Stimulated activated CD4-positive, alpha-beta T cell treated with anti-CD3 and anti-CD28 coated beads, Interleukin-12 subunit alpha, Interleukin-12 subunit beta, amount 100 ng/mL, for 48 hours (primary cell): ENCODE data around the gene C3AR1.
"Not testable (repeated sequence)": the region's sequence is repeated elsewhere in the genome, so short reads cannot be mapped to it uniquely, and the experiment has no call there.

Source experiments
- DNase-seq, 3 donors: peaks; one replicate each; pipeline ENCODE4 v3.0.0-alpha.2; 2020; ENCODE audit warnings: low read depth in 2 of 3, low spot score in 1 of 3

The C3AR1 gene

DNA sequence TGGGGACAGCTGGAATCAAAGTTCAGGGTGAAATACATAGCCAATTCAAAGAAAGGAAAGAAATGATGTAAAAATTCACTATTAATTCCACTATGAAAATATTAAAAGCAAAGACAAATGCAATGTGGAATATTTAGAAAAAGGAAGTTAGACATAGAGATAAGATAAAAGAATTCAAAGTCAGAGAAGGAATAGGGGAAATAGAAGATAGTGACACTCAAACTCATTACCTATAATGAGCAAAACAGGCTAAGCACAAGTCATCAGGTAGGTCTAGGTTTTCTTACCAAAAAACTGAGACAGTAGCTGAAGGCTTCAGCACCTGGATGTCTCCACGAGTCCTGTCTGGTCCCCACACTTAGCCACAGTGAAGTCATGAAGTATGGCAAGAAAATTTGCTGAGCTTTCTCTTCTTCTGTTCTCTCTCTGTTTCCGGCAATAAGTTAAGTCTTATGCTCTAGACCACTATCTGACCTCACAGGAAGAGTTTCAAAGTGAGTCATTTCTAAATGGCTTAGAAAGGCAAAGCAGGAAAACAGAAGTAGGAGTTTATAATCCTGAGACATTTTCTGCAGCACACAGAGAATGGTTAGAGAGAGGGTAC lies at the start of gene C3AR1:
Gene C3AR1 (minus strand): TSS at position 369 of the 604 bp plus-strand sequence. CDS start 6,174 bp downstream, outside the sequence.
- no peak for DNase-seq

- not testable (repeated sequence) for DNase-seq
These were observed 47.0 kb upstream of the C3AR1 start for GRCh38 chr12:8113117-8113516.

DNA sequence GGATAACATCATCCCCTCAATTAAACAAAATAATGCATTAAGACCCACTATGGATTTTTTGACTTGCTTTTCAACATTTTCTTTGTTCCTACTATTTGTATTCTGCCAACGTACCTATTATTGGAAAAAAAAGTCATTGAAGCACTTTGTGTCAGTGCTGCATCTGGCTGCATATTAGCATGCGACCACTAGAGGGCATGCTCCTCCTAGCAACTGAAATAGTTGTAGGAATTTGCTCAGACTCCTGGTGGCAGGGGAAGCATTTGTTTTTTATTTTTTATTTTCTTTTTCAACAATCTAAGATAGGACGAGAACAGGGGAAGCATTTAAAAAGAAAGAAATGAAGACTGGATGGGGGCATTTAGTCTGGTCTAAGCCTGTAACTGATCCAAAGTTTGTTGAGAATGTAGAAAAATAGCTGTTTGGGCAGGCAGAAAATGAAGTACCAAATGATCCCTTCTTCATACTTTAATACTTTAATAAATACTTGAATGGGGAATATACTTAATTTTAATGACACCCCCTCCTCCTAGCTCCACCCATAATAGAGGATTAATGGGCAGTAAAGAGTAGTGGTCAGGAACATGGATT lies 42.7 kb upstream of the C3AR1 start:
- peak; percentile 61 to 78 (median 63) for DNase-seq

DNA sequence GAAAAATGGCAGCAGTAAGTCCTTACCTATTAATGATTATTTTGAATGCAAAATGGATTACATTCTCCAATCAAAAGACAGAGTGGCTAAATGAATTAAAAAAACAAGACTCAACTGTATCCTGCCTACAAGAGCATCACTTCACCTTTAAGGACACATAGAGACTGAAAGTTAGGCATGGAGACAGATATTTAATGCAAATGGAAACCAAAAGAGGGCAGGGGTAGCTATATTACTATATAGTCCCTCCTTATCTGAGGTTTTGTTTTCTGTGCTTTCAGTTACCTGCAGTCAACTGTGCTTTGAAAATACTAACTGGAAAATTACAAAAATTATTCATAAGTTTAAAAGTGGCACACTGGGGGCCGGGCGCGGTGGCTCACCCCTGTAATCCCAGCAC lies 33.1 kb upstream of the C3AR1 start:
- DNase-seq: no peak

DNA sequence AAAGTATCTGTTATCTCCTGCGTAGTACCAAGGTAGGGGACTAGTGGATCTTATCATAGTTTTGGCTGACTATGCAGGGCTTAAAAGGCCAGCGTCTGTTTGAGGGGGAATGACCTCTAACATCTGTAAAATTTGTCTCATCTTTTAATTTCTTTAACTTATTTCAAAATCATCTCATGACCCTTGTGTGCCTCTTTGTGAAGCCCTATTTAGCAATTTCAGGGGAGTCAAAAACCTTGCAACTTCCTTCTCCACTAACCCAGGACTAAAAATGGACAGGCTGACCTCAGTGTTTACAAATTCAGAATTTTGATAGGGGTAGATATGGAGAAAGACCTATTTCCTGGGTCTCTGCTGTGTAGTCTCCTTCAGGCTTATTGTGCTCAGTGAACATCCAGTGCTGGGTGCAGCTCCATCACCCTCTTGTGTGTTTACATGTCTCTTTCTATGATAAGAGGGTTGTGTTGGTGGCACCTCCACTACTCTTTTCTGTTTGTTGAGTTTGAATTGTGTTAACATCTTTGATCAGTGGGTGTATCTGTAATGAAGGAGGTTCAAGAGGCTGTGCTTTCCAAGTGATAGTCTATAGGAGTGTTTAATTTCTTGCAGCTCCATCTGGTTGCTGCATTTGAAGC lies 30.2 kb upstream of the C3AR1 start:
- DNase-seq: no peak

- no peak for DNase-seq
These were observed 27.1 kb upstream of the C3AR1 start for GRCh38 chr12:8093291-8093690.

DNA sequence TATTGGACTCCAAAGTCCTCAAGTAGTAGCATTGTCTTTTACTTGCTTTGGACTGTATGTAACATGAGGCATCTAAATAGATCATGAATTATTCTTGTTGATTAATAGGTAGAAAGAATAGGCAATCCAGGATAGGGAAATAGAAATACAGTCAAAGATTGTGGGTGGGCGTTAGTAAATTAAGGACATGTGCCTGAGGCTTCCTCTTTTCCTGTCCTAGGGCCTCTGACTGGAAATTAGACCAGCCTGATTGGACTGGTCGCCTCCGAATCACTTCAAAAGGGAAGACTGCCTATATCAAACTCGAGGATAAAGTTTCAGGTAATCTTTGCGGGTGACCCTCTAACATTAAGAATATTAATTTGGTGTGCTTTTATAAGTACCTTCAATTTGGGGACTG lies 23.6 kb upstream of the C3AR1 start:
- DNase-seq: no peak

- not testable (repeated sequence) for DNase-seq
These were observed 23.1 kb upstream of the C3AR1 start for GRCh38 chr12:8089277-8089676.

- no peak for DNase-seq
These were observed 22.4 kb upstream of the C3AR1 start for GRCh38 chr12:8088574-8088973.

- no peak for DNase-seq
These were observed 21.5 kb upstream of the C3AR1 start for GRCh38 chr12:8087666-8088065.

DNA sequence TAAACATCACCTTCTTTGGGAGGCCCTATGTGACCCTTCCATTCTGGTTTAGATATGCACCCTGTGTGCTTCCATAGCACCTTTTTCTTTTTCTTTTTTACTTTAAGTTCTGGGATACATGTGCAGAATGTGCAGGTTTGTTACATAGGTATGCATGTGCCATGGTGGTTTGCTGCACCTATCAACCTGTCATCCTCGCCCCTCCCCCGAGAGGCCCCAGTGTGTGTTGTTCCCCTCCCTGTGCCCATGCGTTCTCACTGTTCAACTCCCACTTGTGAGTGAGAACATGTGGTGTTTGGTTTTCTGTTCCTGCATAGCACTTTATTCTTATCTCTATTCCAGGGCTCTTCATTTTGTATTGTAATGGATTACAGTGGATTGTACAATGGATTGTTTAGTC lies 18.2 kb upstream of the C3AR1 start:
- peak in 2 of 3 donors; percentile 15 to 16 for DNase-seq

DNA sequence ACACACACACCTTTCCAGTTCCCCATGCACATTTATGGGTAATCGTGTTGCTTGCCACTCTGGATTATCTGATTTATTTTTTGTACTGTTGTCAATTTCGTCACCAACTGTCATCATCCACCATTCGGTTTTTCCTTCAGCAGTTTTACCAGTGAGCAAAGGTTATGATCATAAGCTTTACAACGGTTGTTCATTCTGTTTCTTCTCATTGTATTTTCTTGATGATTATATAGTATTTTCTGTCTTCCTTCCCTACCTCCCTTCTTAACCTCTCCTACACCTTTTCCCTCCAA lies 16.6 kb upstream of the C3AR1 start:
- DNase-seq: no peak

GRCh38 chr12:8081251-8081920 lies 15.2 kb upstream of the C3AR1 start:
- peak in 1 of 3 donors; percentile 31 for DNase-seq

DNA sequence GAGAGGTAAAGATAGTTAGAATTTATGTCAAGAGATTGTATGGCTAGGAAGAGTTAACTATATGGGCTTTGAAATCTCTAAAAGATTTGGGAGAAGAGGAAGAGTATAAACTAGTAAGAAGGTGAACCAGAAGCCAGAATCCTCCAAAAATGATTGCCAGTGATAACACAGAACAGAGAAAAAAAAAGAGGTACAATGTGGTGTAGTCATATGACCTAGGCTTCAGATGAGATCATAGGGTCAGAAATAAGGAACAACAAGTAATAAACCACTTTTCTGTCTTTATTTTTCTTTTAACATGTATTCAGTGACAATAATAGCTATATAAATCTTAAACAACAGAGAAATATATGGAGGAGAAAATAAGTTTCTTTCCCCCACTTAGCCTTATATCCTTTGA lies 14.0 kb upstream of the C3AR1 start:
- DNase-seq: no peak

DNA sequence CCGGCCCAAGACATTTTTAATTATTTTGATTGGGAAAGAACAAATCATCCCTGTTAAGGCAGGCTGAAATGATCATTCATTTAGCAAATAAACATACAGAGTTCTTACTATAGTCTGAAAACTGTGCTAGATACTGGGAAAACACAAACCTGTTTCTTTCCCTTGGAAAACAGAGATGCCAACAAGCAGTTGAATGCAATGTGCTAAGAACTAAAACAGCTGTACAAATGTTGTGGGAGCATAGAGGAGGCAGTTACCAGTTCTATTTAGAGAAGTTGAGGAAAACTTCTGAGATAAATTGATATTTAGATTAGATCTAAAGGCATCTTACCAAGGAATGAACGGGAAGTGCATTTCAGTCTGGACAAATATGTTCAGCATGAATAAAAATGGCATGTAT lies 12.8 kb upstream of the C3AR1 start:
- DNase-seq: no peak

GRCh38 chr12:8078398-8078797 lies 12.2 kb upstream of the C3AR1 start:
- peak; percentile 23 to 50 (median 40) for DNase-seq

DNA sequence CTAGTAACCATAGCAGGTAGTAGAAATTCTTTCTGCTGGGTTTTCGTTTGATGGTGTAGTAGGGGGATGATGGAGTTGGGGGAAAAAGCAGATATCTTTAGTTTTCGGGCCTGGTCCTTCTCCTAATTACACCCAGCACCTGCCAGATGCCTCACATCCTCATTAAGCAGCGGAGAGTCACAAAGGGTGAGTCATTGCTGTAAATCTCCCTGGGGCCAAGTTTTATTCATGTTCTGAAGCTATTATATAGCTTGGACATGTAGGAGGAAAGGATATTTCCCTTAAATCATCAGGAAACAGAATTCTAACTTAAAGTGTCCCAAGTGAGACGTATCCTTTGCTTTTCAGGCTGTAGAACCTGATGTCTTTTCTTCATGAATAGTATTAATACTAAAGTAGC lies 11.0 kb upstream of the C3AR1 start:
- no peak for DNase-seq

- no peak for DNase-seq
These were observed 10.2 kb upstream of the C3AR1 start for GRCh38 chr12:8076366-8076765.

GRCh38 chr12:8075935-8076334 lies 9.8 kb upstream of the C3AR1 start:
- no peak for DNase-seq

- not testable (repeated sequence) for DNase-seq
These were observed 5.7 kb upstream of the C3AR1 start for GRCh38 chr12:8071820-8072219.

DNA sequence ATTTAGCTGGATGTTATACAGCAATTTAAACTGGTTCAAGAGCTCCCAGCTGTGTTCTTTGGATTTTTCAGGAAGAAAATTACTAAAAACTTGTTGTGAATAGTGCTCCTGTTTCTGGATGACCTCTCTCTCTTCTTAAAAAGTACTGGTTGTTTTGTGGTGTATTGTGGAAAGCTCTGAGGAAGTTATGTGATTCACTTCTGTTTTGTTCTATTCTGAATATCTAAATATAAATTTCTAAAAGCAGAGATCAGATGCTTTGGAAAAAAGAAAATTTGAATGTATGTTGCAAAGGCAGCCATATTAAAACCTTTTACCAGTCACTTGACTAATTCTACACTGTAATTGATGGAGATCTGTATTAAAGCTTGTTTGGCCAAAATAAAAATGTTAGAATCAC lies 3.4 kb upstream of the C3AR1 start:
- DNase-seq: no peak

GRCh38 chr12:8064131-8064530 lies 2.0 kb downstream of the C3AR1 start:
- DNase-seq: no peak
